HepG2 (cell line): Measurements from ENCODE around the gene MIOS. TPM values are rescaled to one million over a fixed set of nuclear protein-coding genes. Genes with fewer than 3 reads are reported as not detected.
A peak's percentile ranks its signal among the peaks of the same experiment; 100 is the strongest.

ENCODE experiments used
- ATF7-NPFF ChIP-seq: sonication (generic); formaldehyde crosslinking; IDR thresholded peaks from 2 replicates; pipeline ENCODE4 v1.8.1; 2023; ENCODE audit warnings: mild to moderate bottlenecking, low read depth, missing genetic modification reagents, moderate library complexity
- ATM ChIP-seq: fragments of 450-650 bp; IDR thresholded peaks from 2 replicates; pipeline ENCODE4 v1.7.1; 2017; ENCODE audit warnings: mild to moderate bottlenecking, borderline replicate concordance
- EZH2 ChIP-seq: conservative IDR thresholded peaks from 2 replicates; pipeline ENCODE4 v1.6.1; 2012; ENCODE audit warnings: mild to moderate bottlenecking, low read depth, low read length, moderate library complexity
- GABPB1 ChIP-seq: IDR thresholded peaks from 2 replicates; pipeline ENCODE4 v1.6.1; 2016; ENCODE audit warnings: mild to moderate bottlenecking, missing genetic modification reagents, moderate library complexity, missing compliant biosample characterization
- HNRNPUL1 ChIP-seq: fragments of 200-400 bp; formaldehyde crosslinking; IDR thresholded peaks from 2 replicates; pipeline ENCODE4 v1.6.1; 2017; ENCODE audit warnings: low read depth, mild to moderate bottlenecking, low read length, moderate library complexity
- POLR2AphosphoS5 ChIP-seq: IDR thresholded peaks from 2 replicates; pipeline ENCODE4 v1.6.1; 2012; ENCODE audit warnings: low read depth, low read length
- RBM22 ChIP-seq: fragments of 200-400 bp; formaldehyde crosslinking; optimal IDR thresholded peaks from 2 replicates; pipeline ENCODE3; 2017; ENCODE audit warnings: mild to moderate bottlenecking, low read length, moderate library complexity
- RBM39 ChIP-seq: fragments of 200-400 bp; formaldehyde crosslinking; IDR thresholded peaks from one replicate; pipeline ENCODE4 v1.6.1; 2018; ENCODE audit warnings: antibody characterized with exemption, mild to moderate bottlenecking, low read depth, low read length; ENCODE audit not compliant: poor library complexity, severe bottlenecking
- SAP130 ChIP-seq: IDR thresholded peaks from 2 replicates; pipeline ENCODE4 v1.6.1; 2016; ENCODE audit warnings: low read depth
- SMARCC2 ChIP-seq: fragments of 450-650 bp; IDR thresholded peaks from 2 replicates; pipeline ENCODE4 v1.6.1; 2017; ENCODE audit warnings: antibody characterized with exemption, mild to moderate bottlenecking
- TCF7L2 ChIP-seq: IDR thresholded peaks from 2 replicates; pipeline ENCODE4 v1.6.1; 2011; ENCODE audit warnings: mild to moderate bottlenecking, low read depth, low read length, moderate library complexity
- ZNF121 ChIP-seq: sonication (generic); formaldehyde crosslinking; IDR thresholded peaks from 2 replicates; pipeline ENCODE4 v1.5.0; 2020; ENCODE audit warnings: mild to moderate bottlenecking, missing genetic modification reagents
- ZNF124 ChIP-seq: sonication (generic); formaldehyde crosslinking; IDR thresholded peaks from 2 replicates; pipeline ENCODE4 v1.4.0; 2020; ENCODE audit warnings: missing genetic modification reagents
- ZNF224 ChIP-seq: sonication (generic); formaldehyde crosslinking; IDR thresholded peaks from 2 replicates; pipeline ENCODE4 v1.5.0; 2020; ENCODE audit warnings: mild to moderate bottlenecking, missing genetic modification reagents
- ZNF343 ChIP-seq: sonication (generic); formaldehyde crosslinking; IDR thresholded peaks from 2 replicates; pipeline ENCODE4 v1.4.0; 2020; ENCODE audit warnings: mild to moderate bottlenecking, missing genetic modification reagents
- ZNF382 ChIP-seq: sonication (generic); formaldehyde crosslinking; IDR thresholded peaks from 2 replicates; pipeline ENCODE4 v1.5.0; 2020; ENCODE audit warnings: missing genetic modification reagents, mild to moderate bottlenecking, borderline replicate concordance
- ZNF879 ChIP-seq: sonication (generic); formaldehyde crosslinking; IDR thresholded peaks from 2 replicates; pipeline ENCODE4 v1.8.1; 2023; ENCODE audit warnings: missing genetic modification reagents
- polyA plus RNA-seq, 8 experiments: library from polyadenylated mRNA; depleted of rRNA in 3 of 8; stranded (reverse) in 7 of 8; unstranded in 1 of 8; fragments of >200 nt; fragmentation: Illumina TruSeq in 4 of 8; extraction: Trizol in 4 of 8; gene quantifications; 2 replicates each; pipeline versions ENCODE4 v1.2.1 to v1.2.3, GENCODE V29; 2011 to 2016; ENCODE audit warnings: low read depth in 4 of 8, missing spikeins in 1 of 8, mixed read lengths in 1 of 8; ENCODE audit not compliant: insufficient read depth in 1 of 8
- total RNA-seq, 5 experiments: library from RNA; depleted of rRNA; stranded (reverse); fragments of >200 nt; fragmentation: Illumina TruSeq; extraction: Trizol; gene quantifications; 2 replicates each; pipeline ENCODE4 v1.2.3, GENCODE V29; 2016; ENCODE audit warnings: low read depth in 1 of 5
- TF ChIP-seq, protein P1 (sequence below): sonication (generic); formaldehyde crosslinking; IDR thresholded peaks from 2 replicates; pipeline ENCODE4 v1.4.0; 2020; ENCODE audit warnings: mild to moderate bottlenecking, missing genetic modification reagents
- TF ChIP-seq, protein P2 (sequence below): sonication (generic); formaldehyde crosslinking; conservative IDR thresholded peaks from 2 replicates; pipeline ENCODE4 v1.4.0; 2020; ENCODE audit warnings: mild to moderate bottlenecking, missing genetic modification reagents, moderate library complexity
- TF ChIP-seq, protein P3 (sequence below): sonication (generic); formaldehyde crosslinking; IDR thresholded peaks from 2 replicates; pipeline ENCODE4 v1.8.1; 2023; ENCODE audit warnings: mild to moderate bottlenecking, moderate library complexity, missing genetic modification reagents
- TF ChIP-seq, protein P4 (sequence below): sonication (generic); formaldehyde crosslinking; IDR thresholded peaks from 2 replicates; pipeline ENCODE4 v1.4.0; 2020; ENCODE audit warnings: low read depth, missing genetic modification reagents

MIOS gene
- total and polyA plus RNA-seq, 2 of the 13 experiments (the other 11 are each of a cell fraction or from before 2014, with no cell fraction given): 15.2 to 33.5 TPM

DNA sequence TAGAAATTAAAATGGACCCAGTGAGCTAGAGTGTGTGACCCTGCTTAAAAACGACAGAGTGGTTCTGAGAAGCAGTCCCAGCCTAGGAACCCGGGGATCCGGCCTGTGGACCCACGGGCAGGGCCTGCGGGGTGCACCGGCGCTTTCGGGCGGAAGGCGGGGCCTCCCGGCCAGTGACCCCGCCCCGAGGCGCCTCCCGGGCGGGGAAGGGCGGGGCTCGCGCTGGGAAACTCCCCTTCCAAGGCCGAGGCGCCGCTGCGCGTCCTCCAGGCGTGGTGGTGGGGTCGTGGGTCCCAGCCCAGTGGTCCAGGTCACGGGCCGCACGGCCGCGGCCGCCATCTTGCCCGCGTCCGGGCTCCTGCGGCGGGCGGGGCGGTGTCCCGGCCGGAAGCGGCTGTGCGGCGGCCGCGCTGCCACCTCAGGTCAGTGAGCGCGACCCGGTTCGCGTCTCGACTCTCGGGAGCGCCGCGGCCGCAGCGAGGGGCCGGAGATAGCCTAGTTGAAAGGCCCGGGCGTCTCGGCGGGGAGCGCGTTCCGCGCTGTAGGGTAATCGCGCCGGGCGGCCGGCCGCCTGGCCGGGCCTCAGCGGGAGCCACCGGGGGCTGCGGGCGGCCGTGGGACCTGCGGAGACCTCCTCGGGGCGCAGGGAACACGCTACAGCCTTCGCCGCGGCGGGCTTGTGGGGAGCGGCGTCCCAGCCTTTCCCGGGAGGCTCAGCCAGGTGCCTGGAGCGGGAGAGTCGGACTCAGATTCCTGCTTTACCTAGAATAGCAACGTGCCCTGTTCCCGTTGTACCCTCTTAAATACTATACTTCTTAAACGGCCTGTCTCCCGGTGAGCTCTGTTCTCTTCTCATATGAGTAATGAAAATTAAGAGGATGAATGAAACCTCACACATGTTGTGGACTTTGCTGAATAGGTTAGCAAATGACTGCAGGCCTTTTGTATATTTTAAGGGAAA is at the start of gene MIOS (continued):
- TF ChIP-seq ZNF879 (CRISPR knock-in tag) (no peak), SAP130 (CRISPR knock-in tag) (peak; percentile 67; the same call in 1 of the 2 replicates), ATF7-NPFF (CRISPR knock-in tag) (peak; percentile 88), GABPB1 (CRISPR knock-in tag) (peak; percentile 85), ZNF343 (CRISPR knock-in tag) (no peak), ATM (no peak), TCF7L2 (no peak), RBM22 (no peak), ZNF121 (CRISPR knock-in tag) (peak; percentile 18; the same call in 1 of the 2 replicates), ZNF382 (no peak), SMARCC2 (no peak), ZNF124 (CRISPR knock-in tag) (no peak), POLR2AphosphoS5 (peak; percentile 56), HNRNPUL1 (0 out of 2 replicates have a peak, but pooled peaks have one; percentile 45), ZNF224 (CRISPR knock-in tag) (no peak), EZH2 (no peak), RBM39 (no peak)
- TF ChIP-seq, protein P1, sequence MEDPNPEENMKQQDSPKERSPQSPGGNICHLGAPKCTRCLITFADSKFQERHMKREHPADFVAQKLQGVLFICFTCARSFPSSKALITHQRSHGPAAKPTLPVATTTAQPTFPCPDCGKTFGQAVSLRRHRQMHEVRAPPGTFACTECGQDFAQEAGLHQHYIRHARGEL: no peak
- TF ChIP-seq, protein P2, sequence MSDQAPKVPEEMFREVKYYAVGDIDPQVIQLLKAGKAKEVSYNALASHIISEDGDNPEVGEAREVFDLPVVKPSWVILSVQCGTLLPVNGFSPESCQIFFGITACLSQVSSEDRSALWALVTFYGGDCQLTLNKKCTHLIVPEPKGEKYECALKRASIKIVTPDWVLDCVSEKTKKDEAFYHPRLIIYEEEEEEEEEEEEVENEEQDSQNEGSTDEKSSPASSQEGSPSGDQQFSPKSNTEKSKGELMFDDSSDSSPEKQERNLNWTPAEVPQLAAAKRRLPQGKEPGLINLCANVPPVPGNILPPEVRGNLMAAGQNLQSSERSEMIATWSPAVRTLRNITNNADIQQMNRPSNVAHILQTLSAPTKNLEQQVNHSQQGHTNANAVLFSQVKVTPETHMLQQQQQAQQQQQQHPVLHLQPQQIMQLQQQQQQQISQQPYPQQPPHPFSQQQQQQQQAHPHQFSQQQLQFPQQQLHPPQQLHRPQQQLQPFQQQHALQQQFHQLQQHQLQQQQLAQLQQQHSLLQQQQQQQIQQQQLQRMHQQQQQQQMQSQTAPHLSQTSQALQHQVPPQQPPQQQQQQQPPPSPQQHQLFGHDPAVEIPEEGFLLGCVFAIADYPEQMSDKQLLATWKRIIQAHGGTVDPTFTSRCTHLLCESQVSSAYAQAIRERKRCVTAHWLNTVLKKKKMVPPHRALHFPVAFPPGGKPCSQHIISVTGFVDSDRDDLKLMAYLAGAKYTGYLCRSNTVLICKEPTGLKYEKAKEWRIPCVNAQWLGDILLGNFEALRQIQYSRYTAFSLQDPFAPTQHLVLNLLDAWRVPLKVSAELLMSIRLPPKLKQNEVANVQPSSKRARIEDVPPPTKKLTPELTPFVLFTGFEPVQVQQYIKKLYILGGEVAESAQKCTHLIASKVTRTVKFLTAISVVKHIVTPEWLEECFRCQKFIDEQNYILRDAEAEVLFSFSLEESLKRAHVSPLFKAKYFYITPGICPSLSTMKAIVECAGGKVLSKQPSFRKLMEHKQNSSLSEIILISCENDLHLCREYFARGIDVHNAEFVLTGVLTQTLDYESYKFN (CRISPR knock-in tag): 0 out of 2 replicates have a peak, but pooled peaks have one; percentile 16
- TF ChIP-seq, protein P3, sequence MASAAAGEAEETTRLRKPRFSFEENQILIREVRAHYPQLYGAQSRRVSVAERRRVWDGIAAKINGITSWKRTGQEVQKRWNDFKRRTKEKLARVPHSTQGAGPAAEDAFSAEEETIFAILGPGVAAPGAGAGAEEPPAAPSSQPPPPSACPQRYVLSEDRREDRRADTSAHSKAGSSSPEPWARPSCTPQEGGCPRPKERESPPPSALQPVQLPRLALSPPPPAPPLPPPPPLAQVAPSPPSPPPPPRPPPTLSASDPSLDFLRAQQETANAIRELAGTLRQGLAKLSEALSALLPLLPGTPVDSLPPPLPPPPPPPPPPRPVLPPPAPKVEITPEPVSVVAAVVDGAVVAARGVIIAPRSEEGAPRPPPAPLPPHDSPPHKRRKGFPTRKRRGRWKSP (CRISPR knock-in tag): no peak
- TF ChIP-seq, protein P4, sequence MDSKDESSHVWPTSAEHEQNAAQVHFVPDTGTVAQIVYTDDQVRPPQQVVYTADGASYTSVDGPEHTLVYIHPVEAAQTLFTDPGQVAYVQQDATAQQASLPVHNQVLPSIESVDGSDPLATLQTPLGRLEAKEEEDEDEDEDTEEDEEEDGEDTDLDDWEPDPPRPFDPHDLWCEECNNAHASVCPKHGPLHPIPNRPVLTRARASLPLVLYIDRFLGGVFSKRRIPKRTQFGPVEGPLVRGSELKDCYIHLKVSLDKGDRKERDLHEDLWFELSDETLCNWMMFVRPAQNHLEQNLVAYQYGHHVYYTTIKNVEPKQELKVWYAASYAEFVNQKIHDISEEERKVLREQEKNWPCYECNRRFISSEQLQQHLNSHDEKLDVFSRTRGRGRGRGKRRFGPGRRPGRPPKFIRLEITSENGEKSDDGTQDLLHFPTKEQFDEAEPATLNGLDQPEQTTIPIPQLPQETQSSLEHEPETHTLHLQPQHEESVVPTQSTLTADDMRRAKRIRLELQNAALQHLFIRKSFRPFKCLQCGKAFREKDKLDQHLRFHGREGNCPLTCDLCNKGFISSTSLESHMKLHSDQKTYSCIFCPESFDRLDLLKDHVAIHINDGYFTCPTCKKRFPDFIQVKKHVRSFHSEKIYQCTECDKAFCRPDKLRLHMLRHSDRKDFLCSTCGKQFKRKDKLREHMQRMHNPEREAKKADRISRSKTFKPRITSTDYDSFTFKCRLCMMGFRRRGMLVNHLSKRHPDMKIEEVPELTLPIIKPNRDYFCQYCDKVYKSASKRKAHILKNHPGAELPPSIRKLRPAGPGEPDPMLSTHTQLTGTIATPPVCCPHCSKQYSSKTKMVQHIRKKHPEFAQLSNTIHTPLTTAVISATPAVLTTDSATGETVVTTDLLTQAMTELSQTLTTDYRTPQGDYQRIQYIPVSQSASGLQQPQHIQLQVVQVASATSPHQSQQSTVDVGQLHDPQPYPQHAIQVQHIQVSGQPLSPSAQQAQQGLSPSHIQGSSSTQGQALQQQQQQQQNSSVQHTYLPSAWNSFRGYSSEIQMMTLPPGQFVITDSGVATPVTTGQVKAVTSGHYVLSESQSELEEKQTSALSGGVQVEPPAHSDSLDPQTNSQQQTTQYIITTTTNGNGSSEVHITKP (CRISPR knock-in tag): no peak
